GM21619 (cell line): ENCODE data around the gene FAM199X.
A peak's percentile ranks its signal among the peaks of the same experiment; 100 is the strongest.

Experiments used
- ATAC-seq: cut with Tn5 transposase; IDR thresholded peaks from one replicate; pipeline ENCODE4 v1.9.1; 2021; ENCODE audit not compliant: unreplicated experiment

FAM199X gene

DNA sequence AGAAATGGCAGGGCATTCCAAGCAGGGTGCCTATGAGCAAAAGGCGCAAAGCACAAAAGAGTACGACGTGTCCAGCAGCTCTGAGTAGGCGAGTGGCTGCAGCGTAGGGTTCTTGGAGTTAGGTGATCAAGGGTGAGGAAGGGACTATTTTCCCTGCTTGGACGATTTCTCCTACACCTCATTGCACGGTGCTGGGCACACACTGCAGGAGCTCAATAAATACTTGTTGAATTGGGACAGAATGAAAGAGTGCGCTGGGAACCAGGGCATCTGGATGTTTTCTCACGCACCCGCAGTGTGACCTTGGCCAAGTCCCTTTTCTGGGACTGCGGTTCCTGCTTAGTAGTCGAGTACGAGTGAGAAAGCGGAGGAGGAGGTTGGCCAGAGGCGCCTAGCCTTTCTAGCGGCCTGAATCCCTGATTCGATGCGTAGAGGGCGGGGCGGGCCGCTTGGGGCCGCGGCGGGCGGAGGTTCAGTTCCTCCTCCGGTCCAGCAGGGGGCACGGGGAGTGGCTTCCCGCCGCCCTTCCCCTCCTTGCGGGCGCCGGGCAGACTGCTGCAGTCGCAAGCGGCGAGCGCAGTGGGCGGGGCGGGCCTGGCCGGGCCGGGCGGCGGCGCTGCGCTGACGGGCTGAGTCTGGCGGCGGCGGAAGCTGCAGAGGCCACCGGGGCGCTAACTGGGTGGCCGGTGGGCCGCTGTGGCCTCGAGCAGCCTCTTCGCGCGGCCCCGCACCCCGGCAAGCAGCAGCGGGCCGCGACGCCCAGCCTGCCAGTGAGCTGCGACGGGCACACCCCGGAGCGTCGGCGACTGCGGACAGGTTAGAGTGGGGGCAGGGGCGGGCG is at the start of gene FAM199X:
Gene FAM199X, plus strand, starts transcription at position 560 of the 841 bp plus-strand sequence. CDS start 333 bp downstream, outside the sequence.
- peak; percentile 95 for ATAC-seq

DNA sequence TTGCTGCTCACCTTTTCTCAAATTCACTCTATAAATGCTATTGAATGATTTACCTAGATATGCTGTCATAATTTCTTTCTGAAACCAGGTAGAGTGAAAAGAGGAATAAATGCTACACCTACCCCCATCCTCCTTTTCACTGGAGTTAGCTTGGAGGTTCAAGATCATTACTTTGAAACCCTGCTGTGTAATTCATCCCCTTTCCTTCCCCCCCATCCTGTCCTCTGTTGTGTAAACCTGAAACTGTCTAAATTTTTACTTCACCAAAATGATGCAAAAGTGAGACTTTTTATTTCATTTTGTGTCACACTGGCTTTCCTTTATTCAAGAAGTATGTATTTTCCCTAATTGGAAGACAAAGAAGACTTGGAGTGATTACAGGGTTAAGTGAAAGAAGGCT is 48.5 kb upstream of the FAM199X start:
- no peak for ATAC-seq

DNA sequence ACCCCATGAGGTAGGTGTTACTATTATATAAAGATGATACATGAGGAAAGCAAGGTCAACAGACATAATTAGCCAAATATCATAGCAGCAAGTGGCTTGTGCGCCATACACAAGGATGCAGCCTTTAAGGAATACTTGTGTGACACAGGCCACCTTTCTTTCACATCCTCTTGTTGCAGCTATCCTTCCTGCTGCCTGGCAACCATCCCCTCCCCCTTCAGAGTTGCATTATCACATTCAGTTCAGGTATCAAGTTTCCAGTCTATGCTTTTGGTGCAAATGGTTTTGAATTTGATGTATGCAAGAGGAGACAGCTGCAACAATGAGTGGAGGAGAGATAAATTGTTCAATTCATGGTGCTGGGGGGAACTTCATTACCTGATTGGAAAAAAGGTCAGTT is 47.5 kb upstream of the FAM199X start:
- no peak for ATAC-seq

DNA sequence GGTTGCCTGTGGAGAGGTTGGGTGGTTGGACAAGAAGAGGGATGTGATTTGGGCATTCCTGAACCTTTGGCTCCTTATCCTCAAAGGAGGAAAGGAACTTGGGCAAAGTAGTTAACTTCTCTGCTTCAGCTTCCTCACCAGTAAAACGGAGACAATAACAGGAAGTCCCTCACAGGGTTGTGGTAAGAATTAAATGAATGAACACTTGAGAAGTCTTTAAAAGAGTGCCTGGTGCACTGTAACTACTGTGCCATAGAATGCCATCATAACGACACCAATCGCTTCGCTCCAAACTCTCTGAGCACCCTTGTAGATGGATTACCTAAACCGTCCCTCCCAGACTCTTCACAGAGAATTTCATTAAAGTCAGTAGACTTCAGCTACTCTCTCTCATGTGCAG is 43.4 kb upstream of the FAM199X start:
- no peak for ATAC-seq

DNA sequence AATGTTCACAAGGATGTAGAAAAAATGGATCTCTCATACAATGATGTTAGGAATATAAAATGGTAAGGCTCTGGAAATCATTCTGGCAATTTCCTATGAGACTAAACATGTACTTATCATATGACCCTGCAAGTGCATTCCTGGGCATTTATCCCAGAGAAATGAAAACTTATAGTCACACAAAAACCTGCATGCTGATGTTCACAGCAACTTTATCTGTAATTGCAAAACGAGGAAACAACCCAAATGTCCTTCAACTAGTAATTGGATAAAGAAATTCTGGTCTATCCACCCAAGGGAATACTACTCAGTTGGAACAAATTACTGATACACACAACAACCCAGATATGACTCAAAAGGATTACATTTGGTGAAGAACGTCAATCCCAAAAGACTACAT is 39.4 kb upstream of the FAM199X start:
- ATAC-seq, result no peak

DNA sequence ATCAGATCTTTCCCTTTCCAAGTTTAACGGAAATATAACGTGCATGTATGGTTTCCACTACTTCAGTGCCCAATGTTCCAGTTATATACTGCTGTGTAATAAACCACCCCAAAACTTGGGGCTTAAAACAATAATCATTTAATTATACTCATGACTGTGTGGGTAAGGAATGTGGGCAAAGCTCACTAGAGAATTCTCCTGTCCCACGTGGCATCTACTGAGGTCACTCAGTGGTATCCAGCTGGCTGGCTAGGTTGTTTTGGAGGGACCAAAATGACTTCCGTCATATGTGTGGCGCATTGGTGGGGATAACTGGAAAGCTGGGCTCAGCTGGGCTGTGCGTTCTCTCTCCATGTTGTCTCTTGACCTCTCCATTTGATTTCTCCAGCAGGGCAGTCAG is 35.4 kb upstream of the FAM199X start:
- no peak for ATAC-seq

DNA sequence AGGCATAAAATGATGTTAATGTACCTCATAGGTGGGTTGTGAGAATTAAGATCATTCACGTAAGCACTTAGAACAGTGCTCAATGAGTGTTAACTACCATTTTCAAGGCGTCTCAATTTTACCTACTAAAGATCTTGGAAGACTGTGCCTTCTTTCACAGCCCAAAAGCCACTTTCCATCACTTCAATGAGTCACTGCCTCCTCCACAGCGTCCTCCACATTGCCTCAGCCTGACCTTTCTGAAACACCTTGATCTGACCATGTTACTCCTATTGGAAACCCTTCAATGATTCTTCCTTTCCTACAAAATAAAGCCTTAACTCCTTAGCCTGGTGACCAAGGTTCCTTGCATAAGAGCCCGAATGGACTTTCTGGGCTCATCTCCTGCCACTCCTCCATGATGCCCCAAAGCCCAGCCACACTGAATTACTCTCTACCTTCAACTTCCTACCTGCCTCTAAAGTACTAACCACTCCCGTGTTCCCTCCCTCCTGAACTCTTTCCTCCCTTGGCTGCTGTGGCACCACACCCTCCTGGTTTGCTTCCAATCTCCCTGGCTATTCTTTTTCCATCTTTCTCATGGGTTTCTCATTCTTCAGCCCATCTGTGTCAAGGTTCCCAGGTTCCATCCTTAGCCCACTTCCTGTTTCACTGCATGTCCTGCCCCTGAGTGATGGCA is 31.5 kb upstream of the FAM199X start:
- no peak for ATAC-seq

DNA sequence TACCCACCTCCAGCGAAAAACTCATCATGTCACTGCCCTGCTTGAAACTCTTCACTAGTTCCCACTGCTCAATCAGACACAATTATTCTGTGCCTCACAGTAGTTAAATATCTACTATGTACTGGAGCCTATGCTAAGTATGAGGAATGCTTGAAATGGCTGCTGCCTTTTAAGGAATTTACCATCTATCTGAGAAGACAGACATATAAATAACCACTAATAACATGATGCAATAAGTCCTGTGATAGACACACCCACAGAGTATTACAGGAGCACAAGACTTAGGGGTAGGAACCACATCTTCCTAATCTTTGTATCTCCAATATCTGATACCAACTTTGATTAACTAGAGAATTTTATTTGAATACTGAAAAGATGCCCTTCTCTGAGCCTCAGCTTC is 30.6 kb upstream of the FAM199X start:
- ATAC-seq, result no peak

DNA sequence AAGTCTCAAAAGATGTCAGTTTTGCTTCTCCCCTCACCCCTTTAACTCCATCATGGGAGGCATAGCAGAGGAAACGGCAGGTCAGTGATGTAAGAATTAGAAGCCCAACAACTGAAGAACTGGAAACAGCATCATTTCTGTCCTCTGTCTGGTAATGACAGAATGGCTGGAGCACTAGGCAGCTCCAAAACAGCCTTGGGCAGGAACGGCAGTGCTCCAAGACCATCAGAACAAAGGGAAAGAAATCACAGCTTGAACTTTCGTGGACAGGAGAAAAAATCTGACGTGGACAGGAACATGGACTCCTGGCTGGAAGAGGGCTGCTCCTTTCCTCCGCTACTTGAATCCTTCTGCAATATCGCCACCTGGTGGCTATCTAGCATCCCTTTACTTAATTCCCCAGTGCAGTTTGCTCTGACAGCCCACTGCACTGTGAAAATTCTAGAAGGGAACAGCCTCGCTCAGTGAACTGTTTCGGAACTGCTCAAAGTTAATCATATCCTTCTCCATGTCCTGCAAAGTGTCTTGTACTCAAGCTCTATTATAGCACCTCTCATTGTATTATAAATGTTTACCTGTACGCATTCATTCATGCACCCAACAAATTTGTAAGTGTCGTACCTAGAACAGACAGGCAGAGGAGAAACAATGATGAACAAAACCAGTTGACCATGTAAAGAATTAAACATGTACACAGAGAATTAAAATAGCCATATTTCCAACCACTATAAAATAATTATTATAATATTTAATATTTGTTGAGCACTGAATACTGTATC is 29.8 kb upstream of the FAM199X start:
- peak; percentile 90 for ATAC-seq

DNA sequence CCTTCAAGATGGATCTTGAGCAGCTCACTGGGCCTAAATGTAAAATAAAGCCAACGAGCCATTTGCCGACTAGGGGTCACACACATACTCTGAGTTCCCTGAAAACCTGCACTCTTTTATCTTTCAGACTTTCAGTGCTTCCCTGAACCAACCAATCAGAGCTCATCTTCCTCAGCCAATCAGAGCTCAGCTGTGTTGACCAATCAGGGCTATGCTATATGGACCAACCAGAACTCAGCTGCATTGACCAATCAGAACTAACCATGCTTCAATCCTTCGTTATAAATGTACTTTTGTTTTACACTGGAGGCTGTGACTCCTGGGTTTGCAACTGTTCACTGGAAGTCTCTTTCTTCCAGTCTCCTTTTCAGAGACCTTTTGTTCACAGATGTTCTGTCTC is 28.8 kb upstream of the FAM199X start:
- no peak for ATAC-seq

DNA sequence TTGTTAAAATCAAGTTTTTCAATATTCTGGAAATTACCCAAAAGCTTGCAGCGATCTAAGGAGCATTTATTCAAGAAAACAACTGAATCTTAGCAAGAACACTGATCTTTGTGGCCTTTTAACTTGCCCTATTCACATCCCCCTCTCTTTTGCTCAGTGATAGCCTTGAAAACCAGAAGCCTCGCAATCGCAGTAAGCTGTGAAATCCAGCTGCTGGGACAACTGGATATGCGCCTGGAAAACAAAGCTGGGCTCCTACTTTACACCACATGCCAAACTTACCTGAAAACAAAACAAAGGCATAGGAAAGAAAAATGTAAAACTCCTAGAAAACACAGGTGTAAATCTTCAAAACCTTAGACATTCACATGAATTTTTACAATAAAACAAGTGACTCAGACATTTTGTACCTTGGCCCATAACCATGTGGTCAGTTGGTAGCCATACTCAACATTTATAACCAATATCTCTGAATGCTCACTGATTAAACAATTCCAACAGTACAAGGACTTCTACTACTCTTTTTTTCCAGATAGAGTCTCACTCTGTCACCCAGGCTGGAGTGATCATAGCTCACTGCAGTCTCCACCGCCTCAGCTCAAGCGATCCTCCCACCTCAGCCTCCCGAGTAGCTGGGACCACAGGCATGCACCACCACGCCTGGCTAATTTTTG is 25.0 kb upstream of the FAM199X start:
- no peak for ATAC-seq

DNA sequence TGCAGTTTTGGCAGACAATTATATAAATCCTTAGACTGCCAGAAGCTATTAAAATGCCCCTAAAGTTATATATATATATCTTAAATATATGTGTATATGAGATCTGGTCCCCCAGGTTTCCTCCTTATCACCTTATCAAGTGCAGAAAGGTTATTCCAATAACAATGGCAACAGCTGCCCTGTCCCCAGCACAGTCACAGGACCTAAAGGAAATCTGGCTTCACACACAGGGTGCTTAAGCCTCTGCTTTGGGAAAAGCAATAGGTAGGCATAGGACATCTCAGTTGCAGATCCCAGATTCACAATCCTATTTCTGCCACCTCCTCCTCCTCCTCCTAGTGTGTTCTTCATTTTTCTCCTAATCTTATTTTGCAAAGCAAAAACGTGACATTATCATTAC is 15.2 kb upstream of the FAM199X start:
- no peak for ATAC-seq

DNA sequence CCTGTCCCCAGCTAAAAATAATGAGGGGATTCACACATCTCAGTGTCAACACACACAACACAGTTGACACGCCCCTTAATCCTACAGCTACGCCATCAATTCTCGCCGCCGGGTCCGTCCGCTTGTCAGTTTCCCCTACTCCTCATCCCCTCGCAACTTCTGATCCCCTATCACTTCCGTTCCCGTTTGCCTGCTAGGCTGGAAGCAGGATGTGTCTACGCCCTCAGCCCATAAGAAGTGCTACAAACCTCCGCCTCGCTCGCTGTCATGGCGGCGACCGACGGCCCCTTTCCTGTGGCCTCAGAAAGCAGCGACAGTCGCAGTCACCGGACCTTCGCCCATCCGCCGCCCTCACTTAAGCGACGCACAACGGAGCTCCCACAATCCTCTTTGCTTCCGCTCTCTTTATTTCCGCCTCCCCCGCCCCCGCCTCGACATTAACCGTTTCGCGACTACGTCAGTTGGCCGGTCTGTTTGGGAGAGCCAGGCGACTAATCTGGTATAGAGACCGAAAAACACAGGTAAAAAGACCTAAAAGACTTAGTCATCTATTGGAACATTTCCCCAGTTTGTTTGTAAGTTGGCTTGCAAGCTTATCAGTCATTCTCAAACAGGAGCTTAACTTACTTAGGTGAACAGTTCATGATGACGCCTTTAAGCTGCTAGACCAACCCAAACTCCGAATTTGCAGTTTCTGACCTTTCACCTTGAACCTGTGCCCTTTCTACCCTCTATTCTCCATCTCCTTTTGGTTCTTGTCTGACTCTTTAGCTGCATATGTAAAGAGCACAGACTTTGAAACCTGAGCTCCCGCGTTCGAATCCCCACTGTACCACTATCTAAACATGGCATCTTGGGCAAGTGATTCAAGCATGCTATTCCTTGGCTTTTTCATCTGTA is 9.4 kb upstream of the FAM199X start, which contains the start of gene SLC25A53:
Gene SLC25A53, minus strand, starts transcription at position 380 of the 900 bp plus-strand sequence. CDS start 51,752 bp downstream, outside the sequence.
- peak; percentile 92 for ATAC-seq

DNA sequence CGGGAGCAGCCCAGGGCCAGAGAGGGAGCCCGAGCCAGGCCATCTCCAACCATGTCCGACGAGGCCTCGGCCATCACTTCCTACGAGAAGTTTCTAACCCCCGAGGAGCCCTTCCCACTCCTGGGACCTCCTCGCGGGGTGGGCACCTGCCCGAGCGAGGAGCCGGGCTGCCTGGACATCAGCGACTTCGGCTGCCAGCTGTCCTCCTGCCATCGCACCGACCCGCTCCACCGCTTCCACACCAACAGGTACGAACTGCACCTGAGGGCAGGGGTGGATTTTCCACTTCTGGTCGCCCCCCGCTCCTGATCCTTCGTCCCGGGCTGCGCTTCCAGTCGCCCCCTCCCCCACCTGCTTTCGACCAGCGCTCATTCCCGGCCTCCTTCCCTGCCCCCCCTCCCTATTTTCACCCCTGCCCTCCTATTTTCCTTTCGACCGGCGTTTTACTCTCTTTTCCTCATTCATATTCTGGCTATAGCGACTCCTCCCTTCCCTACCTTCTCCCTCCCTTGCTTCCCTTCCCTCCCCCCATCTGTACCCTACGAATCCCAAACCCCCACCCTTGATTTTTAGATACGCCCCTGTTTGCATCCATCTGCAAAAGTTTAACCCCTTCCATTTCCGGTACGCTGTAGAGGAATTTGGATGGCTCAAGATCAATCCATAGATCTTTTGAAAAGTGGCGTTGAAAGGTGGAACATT is 633 bp downstream of the FAM199X start:
- no peak for ATAC-seq

DNA sequence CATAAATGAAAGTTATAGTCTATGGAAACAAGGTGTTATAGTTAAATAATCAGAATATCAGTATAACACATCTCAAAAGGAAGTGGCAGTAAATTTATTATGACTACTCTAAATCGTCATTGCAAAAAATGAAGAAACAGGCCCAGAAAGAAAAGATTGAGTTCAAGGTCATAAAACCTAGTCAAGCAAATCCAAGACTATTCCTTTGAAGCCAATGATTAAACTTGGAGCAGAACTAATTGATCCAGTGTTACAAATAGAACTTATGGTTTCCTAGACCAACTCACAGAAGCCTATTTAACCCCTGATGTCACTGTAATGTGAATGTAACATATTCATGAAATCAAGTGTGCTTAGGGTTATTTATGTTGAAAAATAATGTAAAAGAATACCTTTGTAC is 1.9 kb downstream of the FAM199X start:
- no peak for ATAC-seq

DNA sequence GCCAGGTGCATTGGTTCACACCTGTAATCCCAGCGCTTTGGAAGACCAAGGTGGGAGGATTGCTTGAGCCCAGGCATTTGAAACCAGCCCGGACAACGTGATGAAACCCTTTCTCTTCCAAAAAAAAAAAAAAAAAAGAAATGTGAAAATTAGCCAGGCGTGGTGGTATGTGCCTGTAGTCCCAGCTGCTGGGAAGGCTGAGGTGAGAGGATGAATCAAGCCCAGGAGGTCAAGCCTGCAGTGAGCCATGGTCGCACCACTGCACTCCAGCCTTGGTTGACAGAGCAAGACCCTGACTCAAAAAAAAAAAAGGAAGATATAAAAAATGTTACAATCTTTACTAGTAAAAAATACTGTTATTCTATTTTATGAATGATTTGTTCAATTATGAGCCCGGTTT is 5.9 kb downstream of the FAM199X start:
- no peak for ATAC-seq

DNA sequence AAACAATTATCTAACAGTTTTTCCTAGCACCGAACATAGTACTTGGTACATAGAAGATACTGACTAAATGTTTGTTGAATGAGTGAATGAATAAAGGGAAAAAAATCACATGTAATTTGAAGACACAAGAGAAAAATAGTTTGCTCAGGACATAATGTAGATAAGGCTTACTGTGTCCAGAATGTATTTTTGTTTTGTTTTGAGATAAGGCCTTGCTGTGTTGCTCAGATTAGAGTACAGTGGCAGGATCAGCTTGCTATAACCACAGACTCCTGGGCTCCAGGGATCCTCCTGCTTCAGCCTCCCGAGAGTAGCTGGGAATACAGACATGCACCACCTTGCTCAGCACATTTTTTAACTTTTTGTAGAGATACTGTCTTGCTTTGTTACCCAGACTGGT is 6.5 kb downstream of the FAM199X start:
- ATAC-seq, result no peak

DNA sequence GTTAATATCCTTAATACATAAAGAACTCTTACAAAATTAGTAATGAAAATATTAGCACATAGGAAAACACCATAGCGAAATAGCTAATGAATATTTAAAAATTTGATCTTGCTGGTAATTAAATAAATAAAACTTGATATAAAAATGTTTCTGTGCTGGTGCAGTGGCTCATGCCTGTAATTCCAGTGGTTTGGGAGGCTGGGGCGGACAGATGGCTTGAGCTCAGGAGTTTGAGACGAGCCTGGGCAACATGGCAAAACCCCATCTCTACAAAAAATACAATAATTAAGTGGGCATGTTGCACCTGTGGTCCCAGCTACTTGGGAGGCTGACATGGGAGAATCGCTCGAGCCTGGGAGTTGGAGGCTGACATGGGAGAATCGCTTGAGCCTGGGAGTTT is 7.6 kb downstream of the FAM199X start:
- ATAC-seq, result no peak

DNA sequence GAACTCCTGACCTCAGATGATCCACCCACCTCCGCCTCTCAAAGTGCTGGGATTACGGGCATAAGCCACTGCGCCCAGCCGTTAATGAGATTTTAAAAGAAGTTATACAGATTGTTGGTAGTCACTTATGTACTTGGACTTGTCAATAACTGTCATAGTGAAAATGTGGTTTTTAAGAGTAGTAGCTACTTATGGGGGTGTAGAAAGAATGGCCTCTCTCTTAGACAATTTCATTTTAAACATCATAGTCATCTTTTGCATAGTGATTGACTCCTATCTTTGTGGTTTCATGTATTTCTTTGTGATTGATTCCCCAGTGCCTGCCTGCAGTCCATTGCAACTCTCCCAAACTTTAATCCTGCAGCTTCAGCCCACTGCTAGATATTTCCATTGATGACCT is 17.4 kb downstream of the FAM199X start:
- ATAC-seq, result no peak
